ENCODE measurements around the gene ZNF235. TPM values are rescaled to one million over a fixed set of nuclear protein-coding genes. Genes with fewer than 3 reads are reported as not detected.

The ZNF235 gene
- total RNA-seq: 1.2 and 4.0 TPM in 2 replicates

DNA sequence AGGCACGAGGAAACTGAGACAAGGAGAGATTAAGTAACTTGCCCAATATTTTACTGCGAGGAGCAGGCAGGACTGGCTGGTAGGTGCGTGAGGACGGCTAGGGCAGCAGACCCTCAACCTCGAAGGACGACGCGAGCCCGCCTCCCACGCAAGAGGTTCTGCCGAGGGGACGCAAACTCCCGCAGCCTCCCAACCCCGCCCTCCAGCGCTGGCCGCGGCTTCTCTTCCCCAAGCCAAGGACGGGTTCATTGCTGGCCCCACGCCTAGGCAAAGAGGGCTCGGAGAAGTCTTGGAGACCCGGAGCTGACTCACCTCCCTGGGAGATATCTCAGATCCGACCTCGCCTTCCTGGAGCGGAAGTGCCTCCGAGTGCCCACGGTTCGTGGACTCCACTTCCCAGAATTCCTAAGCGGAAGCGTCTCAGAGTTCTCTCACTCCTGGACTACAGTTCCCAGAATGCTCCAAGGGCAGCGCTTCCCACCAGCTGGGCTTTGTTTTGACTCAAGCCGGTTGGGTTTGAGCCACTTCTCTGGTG, at the start of gene ZNF235:
ZNF235 (minus strand) TSS at position 367 of the 535 bp plus-strand sequence. CDS start 1,621 bp downstream, outside the sequence.

Other genes starting within 250 kb of the ZNF235 start
- 2.1 and 7.8 TPM in 2 replicates for gene ZNF284, start 232.9 kb downstream of the ZNF235 start, total RNA-seq
- 8.9 and 12.3 TPM in 2 replicates for gene ZNF224, start 210.7 kb downstream of the ZNF235 start, total RNA-seq
- gene ZNF225, start 191.6 kb downstream of the ZNF235 start, total RNA-seq: 1.6 and 4.6 TPM in 2 replicates
- gene ZNF234, start 163.5 kb downstream of the ZNF235 start, total RNA-seq: 3.4 and 5.0 TPM in 2 replicates
- 11.5 and 73.9 TPM in 2 replicates for gene ZNF226, start 139.9 kb downstream of the ZNF235 start, total RNA-seq
- 7.9 and 13.9 TPM in 2 replicates for gene ZNF227, start 92.5 kb downstream of the ZNF235 start, total RNA-seq
- gene ZNF233, start 45.1 kb downstream of the ZNF235 start, total RNA-seq: 0.56 and 0.65 TPM in 2 replicates
- 2.3 and 4.3 TPM in 2 replicates for gene ZNF112, start 51.7 kb upstream of the ZNF235 start, total RNA-seq
- gene ZNF285, start 96.6 kb upstream of the ZNF235 start, total RNA-seq: 0.52 and 0.72 TPM in 2 replicates
- 5.7 and 6.5 TPM in 2 replicates for gene ZNF229, start 143.4 kb upstream of the ZNF235 start, total RNA-seq
- 6.2 and 6.6 TPM in 2 replicates for gene ZNF180, start 195.5 kb upstream of the ZNF235 start, total RNA-seq
- gene CEACAM20, start 224.7 kb upstream of the ZNF235 start, total RNA-seq: not detected in 2 replicates